GM18502 (cell line): ENCODE data around the gene SLFN12L.
A peak's percentile ranks its signal among the peaks of the same experiment; 100 is the strongest.
"Not testable (repeated sequence)": the region's sequence is repeated elsewhere in the genome, so short reads cannot be mapped to it uniquely, and the experiment has no call there.

ENCODE experiments used
- ATAC-seq: cut with Tn5 transposase; IDR thresholded peaks from one replicate; pipeline ENCODE4 v1.9.1; 2021; ENCODE audit warnings: mild to moderate bottlenecking; ENCODE audit not compliant: unreplicated experiment, poor library complexity

The SLFN12L gene

DNA sequence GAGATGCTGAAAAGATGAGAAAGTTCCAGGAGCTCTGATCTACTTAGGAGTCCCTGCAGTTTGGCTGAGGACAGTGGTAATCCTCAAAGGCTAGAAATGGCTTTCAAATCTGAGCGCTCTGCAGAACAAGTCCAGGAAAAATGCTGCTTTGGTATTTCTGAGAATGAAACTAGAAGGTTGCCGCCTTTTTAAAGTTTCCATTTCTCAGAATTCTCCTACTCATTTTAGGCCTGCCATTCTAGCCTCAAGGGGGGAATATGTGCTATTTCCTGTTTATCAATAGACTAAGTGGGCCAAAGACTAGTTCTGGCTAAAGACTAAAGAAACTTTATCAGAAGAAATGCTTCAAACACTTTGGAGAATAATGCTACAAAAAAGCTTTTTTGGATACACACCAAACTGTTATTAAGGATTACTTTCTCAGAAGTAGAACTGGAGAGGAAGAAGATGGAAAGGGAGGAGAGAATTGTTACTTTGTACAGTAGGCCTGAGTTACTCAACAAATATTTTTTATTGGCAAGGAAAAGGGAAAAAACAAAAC, at the start of gene SLFN12L:
Gene SLFN12L (minus strand): TSS at position 78 of the 541 bp plus-strand sequence. CDS start 15,314 bp downstream, outside the sequence.
- no peak for ATAC-seq

DNA sequence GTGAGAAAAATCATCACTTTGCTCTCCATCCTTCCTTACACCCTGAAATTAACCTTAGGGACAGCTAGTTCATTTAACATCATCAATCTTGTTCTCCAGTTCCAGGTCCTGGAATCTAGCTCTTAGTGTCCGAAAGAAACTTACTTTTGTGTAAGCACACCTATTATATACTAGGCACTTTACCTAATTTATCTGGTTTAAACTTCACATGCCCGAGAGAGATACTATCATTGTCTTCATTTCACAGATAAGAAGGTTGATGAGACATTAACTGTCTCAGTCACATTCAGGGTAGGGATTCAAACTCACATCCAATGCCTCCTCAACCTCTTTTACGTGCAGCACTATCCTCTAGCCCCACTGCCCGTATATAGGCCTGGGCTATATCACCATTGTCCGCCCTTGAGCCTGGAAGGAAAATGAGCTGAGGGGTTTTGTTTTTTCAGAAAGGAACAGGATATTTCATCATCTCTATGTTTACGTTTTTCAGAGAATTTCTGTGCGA, 49.1 kb upstream of the SLFN12L start:
- no peak for ATAC-seq

- no peak for ATAC-seq
Observed at GRCh38 chr17:35584061-35584460, 46.6 kb upstream of the SLFN12L start.

DNA sequence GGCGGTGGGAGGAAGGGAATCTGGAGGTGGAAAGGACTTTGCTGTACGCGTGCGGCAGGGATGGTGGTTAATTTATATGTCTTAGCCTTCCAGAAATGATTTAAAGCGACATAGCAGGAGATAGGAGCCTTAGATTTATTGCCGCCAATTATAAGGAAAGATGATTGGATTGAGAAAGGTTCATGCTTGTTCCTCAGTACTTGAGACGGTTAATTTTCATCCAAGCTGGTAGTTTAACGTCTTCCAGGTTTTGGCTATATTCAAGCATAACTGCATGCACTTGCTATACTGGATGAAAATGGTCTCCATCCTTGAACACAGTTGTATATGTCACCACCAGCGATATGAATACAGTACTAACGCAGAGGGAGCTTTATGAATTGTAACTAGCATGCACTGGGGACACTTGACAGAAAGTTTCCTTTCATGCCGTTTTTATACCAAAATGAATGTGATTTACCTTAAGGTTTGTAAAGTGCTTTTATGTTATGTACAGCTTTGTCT, 41.5 kb upstream of the SLFN12L start:
- no peak for ATAC-seq

GRCh38 chr17:35578197-35578928, 40.9 kb upstream of the SLFN12L start, which contains the start of gene PEX12:
Gene PEX12 (minus strand): TSS chr17:35578571. CDS start chr17:35578021, 550 bp downstream.
- ATAC-seq: peak; percentile 91

- ATAC-seq: no peak
Observed at GRCh38 chr17:35577830-35578196, 40.3 kb upstream of the SLFN12L start.

GRCh38 chr17:35575759-35576158, 38.3 kb upstream of the SLFN12L start:
- no peak for ATAC-seq

GRCh38 chr17:35569405-35569804, 31.9 kb upstream of the SLFN12L start:
- no peak for ATAC-seq

GRCh38 chr17:35568561-35568960, 31.1 kb upstream of the SLFN12L start:
- ATAC-seq: peak; percentile 13

DNA sequence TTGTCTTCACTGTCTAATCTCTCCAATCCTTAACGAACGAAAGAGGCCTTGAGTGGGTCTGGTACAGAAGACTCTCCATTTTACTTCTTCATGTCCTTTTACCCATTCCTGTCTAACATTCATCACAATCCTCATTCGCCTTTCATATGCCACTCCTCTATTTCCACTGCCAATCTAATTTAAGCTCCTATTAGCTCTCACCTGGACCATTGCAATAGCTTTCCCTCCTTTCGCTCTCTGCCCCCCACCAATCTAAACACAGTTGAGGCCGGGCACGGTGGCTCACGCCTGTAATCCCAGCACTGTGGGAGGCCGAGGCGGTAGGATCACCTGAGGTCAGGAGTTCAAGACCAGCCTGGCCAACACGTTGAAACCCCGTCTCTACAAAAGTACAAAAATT, 29.5 kb upstream of the SLFN12L start:
- no peak for ATAC-seq

GRCh38 chr17:35563181-35563580, 25.7 kb upstream of the SLFN12L start:
- ATAC-seq: not testable (repeated sequence)

DNA sequence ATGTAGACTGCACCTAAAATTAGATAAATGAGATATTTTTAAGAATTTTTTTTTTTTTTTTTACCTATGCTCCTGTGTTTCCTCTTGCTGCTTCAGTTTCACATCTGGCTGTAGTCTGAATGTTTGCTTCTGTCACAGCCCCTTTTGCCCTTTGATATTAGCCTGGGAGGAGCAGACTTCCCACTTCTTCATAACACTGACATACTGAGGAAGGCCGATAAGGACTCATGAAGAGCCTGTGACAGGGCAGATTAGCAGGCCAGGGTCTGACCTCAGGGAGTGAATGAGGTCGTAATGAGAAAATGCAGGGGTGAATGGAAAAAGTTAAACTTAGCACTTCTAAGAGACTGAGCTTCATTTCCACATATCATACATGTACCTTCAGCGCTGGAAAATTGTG, 23.2 kb upstream of the SLFN12L start, which contains the start of gene SLFN14:
Gene SLFN14 (minus strand): TSS at position 117 of the 400 bp plus-strand sequence. CDS start 2,757 bp downstream, outside the sequence.
- ATAC-seq: no peak

GRCh38 chr17:35559495-35560210, 22.2 kb upstream of the SLFN12L start:
- no peak for ATAC-seq

DNA sequence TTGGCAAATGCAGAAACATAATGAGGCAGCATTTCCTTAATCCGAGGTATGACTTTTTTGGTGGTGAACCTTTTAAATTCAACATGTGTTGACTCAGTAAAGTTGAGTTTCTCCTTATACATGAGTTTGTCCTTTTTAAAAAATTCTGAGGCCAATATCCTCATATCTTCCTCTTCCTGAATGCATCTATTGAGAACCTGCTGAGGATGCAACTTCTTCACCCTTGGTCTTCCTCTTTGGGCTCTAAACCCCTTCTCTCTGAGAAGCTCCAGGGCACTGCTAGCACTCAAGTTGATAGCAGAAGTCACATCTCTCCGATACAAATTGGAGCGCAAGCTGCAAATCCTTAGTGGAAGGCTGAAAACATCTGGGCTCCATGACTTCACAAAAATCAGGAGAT, 19.9 kb upstream of the SLFN12L start:
- no peak for ATAC-seq

GRCh38 chr17:35555691-35556090, 18.2 kb upstream of the SLFN12L start:
- ATAC-seq: no peak

DNA sequence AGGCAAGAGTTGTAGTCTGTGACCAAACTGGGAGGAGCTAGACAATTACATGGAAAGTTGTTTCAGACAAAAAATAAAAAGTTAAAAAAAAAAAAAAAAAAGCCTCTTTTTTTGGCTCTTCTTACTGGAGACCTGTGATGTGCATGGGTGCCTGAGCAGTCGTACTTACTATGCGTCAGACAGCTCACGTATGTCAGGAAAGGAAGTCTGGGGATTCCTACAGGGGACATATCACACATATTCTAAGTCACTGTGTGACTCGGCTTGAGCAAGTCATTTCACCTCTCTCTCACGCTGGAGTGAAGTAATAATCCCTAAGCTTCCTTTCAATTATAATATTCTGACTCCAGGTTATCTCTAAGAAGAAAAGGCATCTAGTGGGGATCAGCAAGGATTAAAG, 17.2 kb upstream of the SLFN12L start:
- no peak for ATAC-seq

DNA sequence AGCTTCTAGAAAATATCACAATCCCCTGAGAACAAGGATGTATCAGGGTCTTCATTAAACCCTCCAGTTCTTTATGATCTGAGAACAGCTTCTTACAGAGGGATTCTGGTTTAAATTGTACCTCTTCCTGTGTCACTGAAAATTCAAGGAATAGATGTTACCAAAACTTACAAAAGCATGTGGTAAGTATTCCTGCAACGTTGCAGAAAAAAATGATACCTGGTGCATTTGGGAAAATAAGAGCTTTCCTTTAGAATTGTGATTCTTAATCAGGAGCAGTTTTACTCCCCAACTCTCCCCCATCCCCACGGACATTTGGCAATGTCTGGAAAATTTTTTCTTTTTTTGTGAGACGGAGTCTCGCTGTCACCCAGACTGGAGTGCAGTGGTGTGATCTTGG, 15.8 kb upstream of the SLFN12L start:
- ATAC-seq: no peak

DNA sequence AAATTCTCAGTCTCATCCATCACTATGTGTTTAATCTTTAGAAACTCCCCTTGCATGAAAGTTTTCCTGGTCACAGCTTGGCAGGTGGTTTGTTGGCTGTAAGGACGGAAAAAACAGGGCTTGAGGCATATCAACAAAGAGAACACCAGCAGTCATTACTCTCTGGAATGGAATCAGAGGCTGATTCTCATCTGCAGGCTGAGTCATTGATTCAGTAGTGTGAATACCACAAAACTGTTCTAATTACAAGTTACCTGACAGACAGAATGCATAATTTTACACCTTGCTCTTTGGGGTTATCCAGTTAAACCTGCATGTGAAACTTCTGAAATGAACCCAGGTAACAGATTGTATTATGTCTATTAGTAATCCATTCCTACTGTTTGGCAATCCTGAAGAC, 11.5 kb upstream of the SLFN12L start:
- no peak for ATAC-seq

DNA sequence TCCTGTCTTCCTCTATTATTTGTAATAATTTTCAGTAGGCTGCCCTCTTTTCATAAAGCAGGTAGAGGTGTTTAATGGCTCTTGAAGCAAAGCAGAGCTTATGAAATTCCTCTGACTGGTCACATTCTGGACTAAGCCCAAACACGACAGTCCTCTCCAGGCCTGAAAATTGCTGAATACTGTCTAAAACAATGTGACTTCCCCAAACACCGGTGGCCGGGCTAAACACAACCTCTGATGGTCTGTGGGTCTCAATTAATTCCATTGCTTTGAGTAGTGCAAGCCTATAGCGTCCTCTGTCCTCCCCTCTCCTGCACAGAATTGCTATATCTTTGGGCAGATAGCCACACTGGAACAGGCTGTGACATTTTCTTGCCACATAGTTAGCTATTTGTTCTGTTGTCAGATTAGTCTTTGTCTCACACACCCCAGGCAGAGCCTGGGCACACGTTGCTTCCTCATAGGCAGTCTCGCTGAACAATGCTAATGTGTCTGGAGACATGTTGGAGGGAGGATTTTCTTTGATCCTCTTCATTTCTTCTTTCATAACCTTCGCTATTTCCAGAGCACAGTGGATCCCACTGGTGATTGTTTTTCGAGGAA, 10.8 kb upstream of the SLFN12L start:
- no peak for ATAC-seq

- no peak for ATAC-seq
Observed at GRCh38 chr17:35546487-35546886, 9.0 kb upstream of the SLFN12L start.

DNA sequence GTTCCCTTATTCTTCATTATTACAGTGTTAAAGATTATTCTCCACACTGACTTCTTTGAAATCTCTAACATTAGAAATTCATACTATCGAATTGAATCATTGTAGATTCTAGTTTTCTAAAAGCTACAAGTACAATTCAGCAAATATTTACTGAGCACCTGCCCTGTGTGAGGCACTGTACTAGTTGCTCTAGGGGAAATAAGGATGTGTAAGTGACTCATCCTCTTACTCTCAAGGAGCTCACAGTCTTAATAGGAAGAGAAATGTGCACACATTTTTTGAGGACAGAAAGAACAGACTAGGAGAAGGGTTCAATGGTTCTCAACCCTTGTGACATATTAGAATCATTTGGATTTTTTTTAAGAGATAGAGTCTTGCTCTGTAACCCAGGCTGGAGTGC, 7.7 kb upstream of the SLFN12L start:
- ATAC-seq: no peak
